Measurements from ENCODE around the gene FOXF1. TPM values are rescaled to one million over a fixed set of nuclear protein-coding genes. Genes with fewer than 3 reads are reported as not detected.

Gene FOXF1
- total RNA-seq, 6 donors from 2014 or later: 6.3 to 73.6 (median 24.5) TPM

GRCh38 chr16:86547286-86547685 lies 37.0 kb downstream of the FOXF1 start:
- TF ChIP-seq CTCF (IDR thresholded peaks at IDR 0.05) (no peak), EP300 (IDR thresholded peaks at IDR 0.05) (no peak), POLR2AphosphoS5 (IDR thresholded peaks at IDR 0.05) (no peak), POLR2A (IDR thresholded peaks at IDR 0.05) (no peak)

DNA sequence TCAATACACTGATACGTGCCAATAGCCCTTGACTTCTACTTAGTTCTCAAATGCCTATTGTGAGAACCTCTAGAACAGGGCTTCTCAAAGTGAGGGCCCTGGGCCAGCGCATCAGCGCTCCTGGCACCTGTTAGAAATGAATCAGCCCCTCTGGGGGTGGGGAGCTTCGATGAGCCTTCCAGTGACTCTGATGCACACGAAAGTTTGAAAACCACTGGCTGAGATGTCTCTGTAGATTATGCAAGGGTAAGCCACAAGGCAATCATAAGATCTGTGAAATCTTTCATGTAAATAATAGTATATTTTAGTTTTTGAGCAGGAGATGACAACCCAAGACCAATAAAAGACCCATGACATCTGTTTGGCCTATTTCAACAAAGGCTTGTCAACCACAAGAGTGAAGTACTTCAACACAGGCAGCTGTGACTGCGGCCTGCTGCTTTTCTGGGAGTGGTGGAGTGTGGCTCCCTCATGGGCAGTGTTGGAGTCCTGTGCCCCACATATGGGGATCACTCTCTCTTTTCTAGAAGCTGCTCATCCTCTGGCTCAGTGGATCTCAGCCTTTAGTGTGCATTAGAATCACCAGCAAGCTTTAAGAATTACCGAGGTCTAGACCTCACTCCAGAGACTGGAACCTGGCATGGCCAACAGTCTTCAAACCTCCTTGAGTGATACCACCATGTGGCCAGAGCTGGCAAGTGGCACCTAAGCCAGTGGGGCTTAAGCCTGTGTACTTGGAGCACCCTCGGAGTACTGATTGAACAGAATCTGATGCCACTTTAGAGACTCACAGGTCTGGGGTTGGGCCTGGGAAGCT lies 39.0 kb downstream of the FOXF1 start:
- Histone ChIP-seq H3K4me1 (peaks cover 0 to 11% (median 4%) of the 10 kb centered on the region in 4 donors), H3K9me3 (no peaks in the 10 kb centered on the region), H3K4me3 (no peak overlapping the region), H3K27me3 (no peaks in the 10 kb centered on the region), H3K36me3 (peaks cover 4 to 75% (median 44%) of the 10 kb centered on the region in 4 donors), H3K27ac (no peak overlapping the region)
- no peak for TF ChIP-seq POLR2AphosphoS5 (IDR thresholded peaks at IDR 0.05)
- TF ChIP-seq EP300 (IDR thresholded peaks at IDR 0.05): no peak
- no peak for TF ChIP-seq POLR2A (IDR thresholded peaks at IDR 0.05)
- no peak for TF ChIP-seq CTCF (IDR thresholded peaks at IDR 0.05)
- no peak for DNase-seq
- WGBS, 2 donors: 72 to 83% methylated on average over 6 to 8 of the region's 8 CpGs
- no peak for ATAC-seq (ENCODE audit: low FRiP score in 2 of 2)

More at GRCh38 chr16:86547286-86547685, 37.0 kb downstream of the FOXF1 start:
- ATAC-seq (ENCODE audit: low FRiP score in 2 of 2) (no peak), DNase-seq (no peak)
- 96% methylated on average over 11 of the region's 11 CpGs for WGBS, 2 donors
- no peak overlapping the region for H3K4me3 ChIP-seq
- H3K4me1 ChIP-seq: no peaks in the 10 kb centered on the region
- H3K27me3 ChIP-seq: no peaks in the 10 kb centered on the region
- H3K36me3 ChIP-seq: peaks cover 8 to 93% (median 48%) of the 10 kb centered on the region in 4 donors
- no peak overlapping the region for H3K27ac ChIP-seq
- no peaks in the 10 kb centered on the region for H3K9me3 ChIP-seq

GRCh38 chr16:86549893-86550190 lies 39.5 kb downstream of the FOXF1 start:
- no peak for DNase-seq

DNA sequence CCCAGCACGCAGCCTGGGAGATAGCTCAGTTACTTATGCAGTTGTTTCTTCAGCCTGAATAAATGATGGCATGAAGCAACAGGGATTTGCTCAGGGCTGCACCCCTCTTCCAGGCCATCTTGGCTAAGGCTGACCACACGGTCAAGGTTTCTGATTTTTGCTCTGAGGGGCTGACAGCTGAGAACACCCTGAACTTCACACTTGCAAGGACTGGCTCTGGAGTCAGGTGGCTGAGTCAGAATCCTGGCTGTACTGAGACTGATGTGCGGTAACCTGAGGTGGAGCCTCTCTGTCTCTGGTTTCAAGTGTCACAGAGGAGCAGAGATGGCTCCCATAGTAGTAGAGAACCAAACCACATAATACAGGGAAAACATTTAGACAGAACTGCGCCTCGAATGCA lies 40.0 kb downstream of the FOXF1 start:
- Histone ChIP-seq H3K36me3 (peaks cover 4 to 65% (median 39%) of the 10 kb centered on the region in 4 donors), H3K9me3 (no peaks in the 10 kb centered on the region), H3K27ac (no peak overlapping the region), H3K27me3 (no peaks in the 10 kb centered on the region), H3K4me3 (no peak overlapping the region), H3K4me1 (peaks cover 0 to 15% (median 7%) of the 10 kb centered on the region in 4 donors)
- DNase-seq (no peak), ATAC-seq (ENCODE audit: low FRiP score in 2 of 2) (no peak)
- TF ChIP-seq CTCF (IDR thresholded peaks at IDR 0.05) (no peak), POLR2A (IDR thresholded peaks at IDR 0.05) (no peak), EP300 (IDR thresholded peaks at IDR 0.05) (no peak), POLR2AphosphoS5 (IDR thresholded peaks at IDR 0.05) (no peak)
- 95 to 96% methylated on average over 4 to 5 of the region's 5 CpGs for WGBS, 2 donors

More at GRCh38 chr16:86549893-86550190, 39.5 kb downstream of the FOXF1 start:
- WGBS, 2 donors: 97 to 100% methylated on average over 5 to 7 of the region's 7 CpGs
- H3K4me3 ChIP-seq: no peak overlapping the region
- TF ChIP-seq CTCF (IDR thresholded peaks at IDR 0.05) (no peak), POLR2A (IDR thresholded peaks at IDR 0.05) (no peak), EP300 (IDR thresholded peaks at IDR 0.05) (no peak), POLR2AphosphoS5 (IDR thresholded peaks at IDR 0.05) (no peak)
- peaks cover 0 to 14% (median 7%) of the 10 kb centered on the region in 4 donors for H3K4me1 ChIP-seq
- H3K27ac ChIP-seq: no peak overlapping the region
- no peak for ATAC-seq (ENCODE audit: low FRiP score in 2 of 2)
- H3K9me3 ChIP-seq: no peaks in the 10 kb centered on the region
- no peaks in the 10 kb centered on the region for H3K27me3 ChIP-seq
- peaks cover 4 to 69% (median 41%) of the 10 kb centered on the region in 4 donors for H3K36me3 ChIP-seq

All from upper lobe of left lung (tissue), 6 donors.